SK-N-SH treated with all-trans-retinoic acid at 6 μM for 48 hours (cell line): ENCODE data around the gene MIDN.

Source experiments
- ATAC-seq: fragments of 200-7000 bp; cut with Tn5 transposase; 3 replicates; pipeline ENCODE4 v1.9.1; 2020; ENCODE audit warnings: mild to moderate bottlenecking, moderate library complexity
- ARNTL ChIP-seq: fragments of 450-650 bp; formaldehyde crosslinking; IDR thresholded peaks from 2 replicates; pipeline ENCODE4 v1.5.0; 2020; ENCODE audit warnings: low read depth, mild to moderate bottlenecking, moderate library complexity, borderline replicate concordance
- BACH2 ChIP-seq: fragments of 250-450 bp; sonication (Bioruptor Pico); IDR thresholded peaks from 2 replicates; pipeline ENCODE4 v1.9.0; 2021; ENCODE audit warnings: mild to moderate bottlenecking, borderline replicate concordance
- CSDC2 ChIP-seq: fragments of 250-450 bp; sonication (Bioruptor Pico); IDR thresholded peaks from 2 replicates; pipeline ENCODE4 v1.5.0; 2020; ENCODE audit warnings: mild to moderate bottlenecking, moderate library complexity
- ESRRG ChIP-seq: fragments of 250-450 bp; sonication (Bioruptor Pico); IDR thresholded peaks from 2 replicates; pipeline ENCODE4 v1.6.1; 2021; ENCODE audit warnings: mild to moderate bottlenecking
- ISL1 ChIP-seq: fragments of 250-450 bp; sonication (Bioruptor Pico); IDR thresholded peaks from 2 replicates; pipeline ENCODE4 v2.1.2; 2022; ENCODE audit warnings: mild to moderate bottlenecking, moderate library complexity
- OSR1 ChIP-seq: fragments of 250-450 bp; sonication (Bioruptor Pico); IDR thresholded peaks from 2 replicates; pipeline ENCODE4 v1.8.0; 2022; ENCODE audit warnings: moderate library complexity, mild to moderate bottlenecking, inconsistent platforms
- PPARA ChIP-seq: fragments of 250-450 bp; sonication (Bioruptor Pico); IDR thresholded peaks from 2 replicates; pipeline ENCODE4 v1.5.0; 2020; ENCODE audit warnings: mild to moderate bottlenecking, borderline replicate concordance
- RARB ChIP-seq: fragments of 250-450 bp; sonication (Bioruptor Pico); IDR thresholded peaks from 2 replicates; pipeline ENCODE4 v1.8.0; 2021; ENCODE audit warnings: mild to moderate bottlenecking, moderate library complexity
- TCF4 ChIP-seq: fragments of 250-450 bp; sonication (Bioruptor Pico); IDR thresholded peaks from 2 replicates; pipeline ENCODE4 v1.8.0; 2021; ENCODE audit warnings: mild to moderate bottlenecking, moderate library complexity, borderline replicate concordance
- TOX ChIP-seq: fragments of 250-450 bp; sonication (Bioruptor Pico); IDR thresholded peaks from 2 replicates; pipeline ENCODE4 v1.8.0; 2021; ENCODE audit warnings: mild to moderate bottlenecking, moderate library complexity, borderline replicate concordance
- ZC3H10 ChIP-seq: fragments of 250-450 bp; sonication (Bioruptor Pico); IDR thresholded peaks from 2 replicates; pipeline ENCODE4 v1.5.1; 2021; ENCODE audit warnings: mild to moderate bottlenecking, moderate library complexity
- ZFP3 ChIP-seq: fragments of 250-450 bp; sonication (Bioruptor Pico); IDR thresholded peaks from 2 replicates; pipeline ENCODE4 v1.5.0; 2020; ENCODE audit warnings: mild to moderate bottlenecking, moderate library complexity
- ZFP30 ChIP-seq: fragments of 450-650 bp; formaldehyde crosslinking; IDR thresholded peaks from 2 replicates; pipeline ENCODE4 v1.5.0; 2022; ENCODE audit warnings: mild to moderate bottlenecking, moderate library complexity
- ZNF565 ChIP-seq: fragments of 450-650 bp; formaldehyde crosslinking; conservative IDR thresholded peaks from 2 replicates; pipeline ENCODE4 v1.5.0; 2020; ENCODE audit warnings: low read depth, mild to moderate bottlenecking, moderate library complexity
- ZNF70 ChIP-seq: fragments of 450-650 bp; formaldehyde crosslinking; IDR thresholded peaks from 2 replicates; pipeline ENCODE4 v1.5.0; 2020; ENCODE audit warnings: mild to moderate bottlenecking, moderate library complexity
- ZNF8 ChIP-seq: fragments of 450-650 bp; formaldehyde crosslinking; IDR thresholded peaks from 2 replicates; pipeline ENCODE4 v1.5.0; 2020; ENCODE audit warnings: mild to moderate bottlenecking, moderate library complexity
- TF ChIP-seq, protein P1 (sequence below): fragments of 250-450 bp; sonication (Bioruptor Pico); IDR thresholded peaks from 2 replicates; pipeline ENCODE4 v1.5.1; 2020; ENCODE audit warnings: low read depth, mild to moderate bottlenecking, moderate library complexity
- TF ChIP-seq, protein P2 (sequence below): fragments of 250-450 bp; sonication (Bioruptor Pico); IDR thresholded peaks from 2 replicates; pipeline ENCODE4 v1.5.0; 2020; ENCODE audit warnings: mild to moderate bottlenecking, moderate library complexity
- TF ChIP-seq, protein P3 (sequence below): fragments of 250-450 bp; sonication (Bioruptor Pico); IDR thresholded peaks from 2 replicates; pipeline ENCODE4 v1.8.0; 2021; ENCODE audit warnings: low read depth, mild to moderate bottlenecking, moderate library complexity, borderline replicate concordance

Gene MIDN

GRCh38 chr19:1255186-1256161 is 7.1 kb downstream of the MIDN start (continued):
- TF ChIP-seq ESRRG (CRISPR knock-in tag): no peak

DNA sequence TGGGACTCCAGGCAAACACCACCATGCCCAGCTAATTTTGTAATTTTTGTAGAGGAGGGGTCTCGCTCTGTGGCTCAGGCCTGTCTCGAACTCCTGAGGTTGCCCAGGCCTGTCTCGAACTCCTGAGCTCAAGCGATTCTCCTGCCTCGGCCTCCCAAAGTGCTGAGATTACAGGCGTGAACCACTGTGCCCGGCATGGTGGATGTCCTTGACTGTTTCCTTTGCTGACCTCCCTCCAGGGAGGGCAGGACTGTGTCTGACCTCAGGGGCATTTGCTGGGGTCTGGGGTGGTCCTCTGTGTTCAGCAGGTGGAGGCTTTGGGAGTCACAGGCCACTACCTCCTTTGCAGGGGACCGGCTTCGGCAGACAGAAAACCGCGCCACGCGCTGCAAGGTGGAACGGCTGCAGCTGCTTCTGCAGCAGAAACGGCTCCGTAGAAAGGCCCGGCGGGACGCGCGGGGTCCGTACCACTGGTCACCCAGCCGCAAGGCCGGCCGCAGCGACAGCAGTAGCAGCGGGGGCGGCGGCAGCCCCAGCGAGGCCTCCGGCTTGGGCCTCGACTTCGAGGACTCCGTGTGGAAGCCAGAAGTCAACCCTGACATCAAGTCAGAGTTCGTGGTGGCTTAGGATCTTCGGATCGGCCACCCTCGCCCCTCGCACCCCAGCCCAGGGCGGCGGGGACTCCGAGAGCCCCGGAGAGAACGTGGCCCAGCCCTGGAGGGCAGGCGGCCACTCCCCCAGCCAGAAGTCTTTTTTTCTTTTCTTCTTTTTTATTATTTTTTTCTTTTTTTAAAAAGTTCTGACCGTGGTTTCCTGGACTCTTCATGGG is 8.5 kb downstream of the MIDN start:
- TF ChIP-seq ARNTL (CRISPR knock-in tag): no peak
- TF ChIP-seq, protein P1, sequence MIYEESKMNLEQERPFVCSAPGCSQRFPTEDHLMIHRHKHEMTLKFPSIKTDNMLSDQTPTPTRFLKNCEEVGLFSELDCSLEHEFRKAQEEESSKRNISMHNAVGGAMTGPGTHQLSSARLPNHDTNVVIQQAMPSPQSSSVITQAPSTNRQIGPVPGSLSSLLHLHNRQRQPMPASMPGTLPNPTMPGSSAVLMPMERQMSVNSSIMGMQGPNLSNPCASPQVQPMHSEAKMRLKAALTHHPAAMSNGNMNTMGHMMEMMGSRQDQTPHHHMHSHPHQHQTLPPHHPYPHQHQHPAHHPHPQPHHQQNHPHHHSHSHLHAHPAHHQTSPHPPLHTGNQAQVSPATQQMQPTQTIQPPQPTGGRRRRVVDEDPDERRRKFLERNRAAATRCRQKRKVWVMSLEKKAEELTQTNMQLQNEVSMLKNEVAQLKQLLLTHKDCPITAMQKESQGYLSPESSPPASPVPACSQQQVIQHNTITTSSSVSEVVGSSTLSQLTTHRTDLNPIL (CRISPR knock-in tag): no peak
- no peak for ATAC-seq

- no peak for ATAC-seq
- no peak for TF ChIP-seq ZFP3 (CRISPR knock-in tag)
- TF ChIP-seq CSDC2 (CRISPR knock-in tag): no peak
- TF ChIP-seq BACH2 (CRISPR knock-in tag): no peak
- no peak for TF ChIP-seq TOX
- no peak for TF ChIP-seq ESRRG (CRISPR knock-in tag)
- TF ChIP-seq ZC3H10: no peak
- no peak for TF ChIP-seq ZNF70 (CRISPR knock-in tag)
- TF ChIP-seq OSR1: no peak
- TF ChIP-seq ZNF8 (CRISPR knock-in tag): no peak
- TF ChIP-seq RARB (CRISPR knock-in tag): no peak
- no peak for TF ChIP-seq TCF4 (CRISPR knock-in tag)
- TF ChIP-seq PPARA (CRISPR knock-in tag): no peak
Measured at GRCh38 chr19:1257475-1258162, 9.2 kb downstream of the MIDN start.

- no peak for ATAC-seq
- TF ChIP-seq, protein P1 (CRISPR knock-in tag): no peak
- TF ChIP-seq TOX (no peak), ZC3H10 (no peak), ZFP30 (no peak), PPARA (CRISPR knock-in tag) (no peak), ZNF8 (CRISPR knock-in tag) (no peak), TCF4 (CRISPR knock-in tag) (no peak), OSR1 (no peak), ARNTL (CRISPR knock-in tag) (no peak), BACH2 (CRISPR knock-in tag) (no peak), ESRRG (CRISPR knock-in tag) (no peak)
Measured at GRCh38 chr19:1258163-1258492, 9.7 kb downstream of the MIDN start.

- no peak for TF ChIP-seq TCF4 (CRISPR knock-in tag)
- no peak for TF ChIP-seq ZFP30
- no peak for TF ChIP-seq ZC3H10
- TF ChIP-seq, protein P2, sequence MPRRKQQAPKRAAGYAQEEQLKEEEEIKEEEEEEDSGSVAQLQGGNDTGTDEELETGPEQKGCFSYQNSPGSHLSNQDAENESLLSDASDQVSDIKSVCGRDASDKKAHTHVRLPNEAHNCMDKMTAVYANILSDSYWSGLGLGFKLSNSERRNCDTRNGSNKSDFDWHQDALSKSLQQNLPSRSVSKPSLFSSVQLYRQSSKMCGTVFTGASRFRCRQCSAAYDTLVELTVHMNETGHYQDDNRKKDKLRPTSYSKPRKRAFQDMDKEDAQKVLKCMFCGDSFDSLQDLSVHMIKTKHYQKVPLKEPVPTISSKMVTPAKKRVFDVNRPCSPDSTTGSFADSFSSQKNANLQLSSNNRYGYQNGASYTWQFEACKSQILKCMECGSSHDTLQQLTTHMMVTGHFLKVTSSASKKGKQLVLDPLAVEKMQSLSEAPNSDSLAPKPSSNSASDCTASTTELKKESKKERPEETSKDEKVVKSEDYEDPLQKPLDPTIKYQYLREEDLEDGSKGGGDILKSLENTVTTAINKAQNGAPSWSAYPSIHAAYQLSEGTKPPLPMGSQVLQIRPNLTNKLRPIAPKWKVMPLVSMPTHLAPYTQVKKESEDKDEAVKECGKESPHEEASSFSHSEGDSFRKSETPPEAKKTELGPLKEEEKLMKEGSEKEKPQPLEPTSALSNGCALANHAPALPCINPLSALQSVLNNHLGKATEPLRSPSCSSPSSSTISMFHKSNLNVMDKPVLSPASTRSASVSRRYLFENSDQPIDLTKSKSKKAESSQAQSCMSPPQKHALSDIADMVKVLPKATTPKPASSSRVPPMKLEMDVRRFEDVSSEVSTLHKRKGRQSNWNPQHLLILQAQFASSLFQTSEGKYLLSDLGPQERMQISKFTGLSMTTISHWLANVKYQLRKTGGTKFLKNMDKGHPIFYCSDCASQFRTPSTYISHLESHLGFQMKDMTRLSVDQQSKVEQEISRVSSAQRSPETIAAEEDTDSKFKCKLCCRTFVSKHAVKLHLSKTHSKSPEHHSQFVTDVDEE (CRISPR knock-in tag): no peak
- TF ChIP-seq, protein P3, sequence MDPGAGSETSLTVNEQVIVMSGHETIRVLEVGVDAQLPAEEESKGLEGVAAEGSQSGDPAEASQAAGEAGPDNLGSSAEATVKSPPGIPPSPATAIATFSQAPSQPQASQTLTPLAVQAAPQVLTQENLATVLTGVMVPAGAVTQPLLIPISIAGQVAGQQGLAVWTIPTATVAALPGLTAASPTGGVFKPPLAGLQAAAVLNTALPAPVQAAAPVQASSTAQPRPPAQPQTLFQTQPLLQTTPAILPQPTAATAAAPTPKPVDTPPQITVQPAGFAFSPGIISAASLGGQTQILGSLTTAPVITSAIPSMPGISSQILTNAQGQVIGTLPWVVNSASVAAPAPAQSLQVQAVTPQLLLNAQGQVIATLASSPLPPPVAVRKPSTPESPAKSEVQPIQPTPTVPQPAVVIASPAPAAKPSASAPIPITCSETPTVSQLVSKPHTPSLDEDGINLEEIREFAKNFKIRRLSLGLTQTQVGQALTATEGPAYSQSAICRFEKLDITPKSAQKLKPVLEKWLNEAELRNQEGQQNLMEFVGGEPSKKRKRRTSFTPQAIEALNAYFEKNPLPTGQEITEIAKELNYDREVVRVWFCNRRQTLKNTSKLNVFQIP (CRISPR knock-in tag): no peak
- no peak for TF ChIP-seq ZNF565 (CRISPR knock-in tag)
- no peak for TF ChIP-seq CSDC2 (CRISPR knock-in tag)
- no peak for TF ChIP-seq ZNF70 (CRISPR knock-in tag)
- no peak for TF ChIP-seq ISL1 (CRISPR knock-in tag)
- no peak for ATAC-seq
Measured at GRCh38 chr19:1258707-1259205, 10.4 kb downstream of the MIDN start.
